ENCODE data around the gene KSR1. TPM values are rescaled to one million over a fixed set of nuclear protein-coding genes. Genes with fewer than 3 reads are reported as not detected.
"Not testable (repeated sequence)": the region's sequence is repeated elsewhere in the genome, so short reads cannot be mapped to it uniquely, and the experiment has no call there.

Gene KSR1
- total RNA-seq, 4 donors from 2014 or later = 10.4 to 17.7 (median 13.2) TPM

DNA sequence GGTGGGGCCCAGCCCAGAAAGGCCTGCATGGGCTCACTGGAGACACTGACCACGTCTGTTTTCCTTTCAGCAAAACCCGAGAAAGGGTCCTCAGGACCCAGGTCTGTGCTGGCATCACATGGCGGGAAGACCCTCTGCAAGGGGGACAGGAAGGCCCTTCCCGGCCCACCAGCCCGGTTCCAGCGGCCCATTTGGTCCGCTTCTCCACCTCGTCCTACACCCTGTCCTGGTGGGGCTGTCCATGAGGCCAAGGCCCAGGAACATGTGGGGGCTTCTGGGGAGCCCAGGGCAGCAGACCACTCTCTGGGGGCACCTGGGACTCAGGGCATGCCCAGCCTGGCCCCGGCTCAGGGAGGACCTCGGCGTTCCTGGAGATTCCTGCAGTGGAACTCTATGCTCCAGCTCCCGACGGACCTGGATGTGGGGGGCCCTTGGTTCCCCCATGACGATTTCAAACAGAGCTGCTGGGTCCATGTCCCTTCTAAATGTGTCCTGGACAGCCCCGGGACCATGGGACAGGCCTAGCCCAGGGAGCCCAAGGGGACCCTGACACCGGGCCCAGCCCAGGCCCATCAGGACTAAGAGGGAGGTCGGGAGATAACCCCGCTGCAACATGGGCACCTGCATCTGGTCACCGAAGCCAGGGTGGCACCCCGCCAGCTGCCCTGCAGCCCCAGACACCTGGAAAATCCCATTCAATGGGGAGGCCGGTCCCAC, 26.4 kb upstream of the KSR1 start:
- Histone ChIP-seq H3K4me3 (no peak overlapping the region), H3K27me3 (no peaks in the 10 kb centered on the region), H3K4me1 (no peaks in the 10 kb centered on the region), H3K36me3 (no peaks in the 10 kb centered on the region), H3K27ac (no peak overlapping the region), H3K9me3 (no peaks in the 10 kb centered on the region)
- intact Hi-C loops (cut with DNase I; ENCODE audit: low total_unique reads) (no loop called here), in situ Hi-C loops (cut with MboI; ENCODE audit: low sequenced_read_pairs in 4 of 4) (no loop called here)
- ATAC-seq (no peak), DNase-seq (no peak)
- TF ChIP-seq, protein P1, sequence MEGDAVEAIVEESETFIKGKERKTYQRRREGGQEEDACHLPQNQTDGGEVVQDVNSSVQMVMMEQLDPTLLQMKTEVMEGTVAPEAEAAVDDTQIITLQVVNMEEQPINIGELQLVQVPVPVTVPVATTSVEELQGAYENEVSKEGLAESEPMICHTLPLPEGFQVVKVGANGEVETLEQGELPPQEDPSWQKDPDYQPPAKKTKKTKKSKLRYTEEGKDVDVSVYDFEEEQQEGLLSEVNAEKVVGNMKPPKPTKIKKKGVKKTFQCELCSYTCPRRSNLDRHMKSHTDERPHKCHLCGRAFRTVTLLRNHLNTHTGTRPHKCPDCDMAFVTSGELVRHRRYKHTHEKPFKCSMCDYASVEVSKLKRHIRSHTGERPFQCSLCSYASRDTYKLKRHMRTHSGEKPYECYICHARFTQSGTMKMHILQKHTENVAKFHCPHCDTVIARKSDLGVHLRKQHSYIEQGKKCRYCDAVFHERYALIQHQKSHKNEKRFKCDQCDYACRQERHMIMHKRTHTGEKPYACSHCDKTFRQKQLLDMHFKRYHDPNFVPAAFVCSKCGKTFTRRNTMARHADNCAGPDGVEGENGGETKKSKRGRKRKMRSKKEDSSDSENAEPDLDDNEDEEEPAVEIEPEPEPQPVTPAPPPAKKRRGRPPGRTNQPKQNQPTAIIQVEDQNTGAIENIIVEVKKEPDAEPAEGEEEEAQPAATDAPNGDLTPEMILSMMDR (IDR thresholded peaks at IDR 0.05 in 4 of 5, conservative IDR thresholded peaks at IDR 0.05 in 1 of 5) = no peak

DNA sequence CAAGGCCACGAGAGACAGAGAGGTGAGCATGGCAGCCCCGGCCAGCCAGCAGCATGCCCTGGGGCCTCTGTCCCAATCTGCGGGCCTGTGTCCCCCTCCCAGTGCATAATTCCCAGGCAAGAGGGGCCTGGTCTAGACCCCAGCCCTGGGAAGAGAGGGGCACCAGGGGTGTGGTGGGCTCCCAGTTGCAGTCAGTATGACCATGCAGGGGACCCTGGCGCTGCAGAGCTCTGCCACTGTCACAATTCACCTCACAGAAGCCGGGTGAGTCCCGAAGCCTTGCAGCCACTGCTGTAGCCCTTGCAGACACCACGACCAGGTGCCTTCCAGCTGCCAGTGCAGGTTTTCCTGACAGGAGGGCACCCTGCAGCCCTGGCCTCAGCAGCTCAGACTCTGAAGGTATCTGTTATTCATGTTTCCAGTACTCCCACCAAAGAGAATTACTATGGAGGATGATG, 25.8 kb upstream of the KSR1 start:
- in situ Hi-C loops (cut with MboI; ENCODE audit: low sequenced_read_pairs in 4 of 4) = no loop called here
- DNase-seq (no peak), ATAC-seq (no peak)
- Histone ChIP-seq H3K4me3 (no peak overlapping the region), H3K27me3 (no peaks in the 10 kb centered on the region), H3K36me3 (no peaks in the 10 kb centered on the region), H3K27ac (no peak overlapping the region), H3K9me3 (no peaks in the 10 kb centered on the region), H3K4me1 (no peaks in the 10 kb centered on the region)
- intact Hi-C loops (cut with DNase I; ENCODE audit: low total_unique reads) = no loop called here
- no peak for TF ChIP-seq POLR2A (IDR thresholded peaks at IDR 0.05)
- TF ChIP-seq, protein P1 (IDR thresholded peaks at IDR 0.05 in 4 of 5, conservative IDR thresholded peaks at IDR 0.05 in 1 of 5) = no peak

DNA sequence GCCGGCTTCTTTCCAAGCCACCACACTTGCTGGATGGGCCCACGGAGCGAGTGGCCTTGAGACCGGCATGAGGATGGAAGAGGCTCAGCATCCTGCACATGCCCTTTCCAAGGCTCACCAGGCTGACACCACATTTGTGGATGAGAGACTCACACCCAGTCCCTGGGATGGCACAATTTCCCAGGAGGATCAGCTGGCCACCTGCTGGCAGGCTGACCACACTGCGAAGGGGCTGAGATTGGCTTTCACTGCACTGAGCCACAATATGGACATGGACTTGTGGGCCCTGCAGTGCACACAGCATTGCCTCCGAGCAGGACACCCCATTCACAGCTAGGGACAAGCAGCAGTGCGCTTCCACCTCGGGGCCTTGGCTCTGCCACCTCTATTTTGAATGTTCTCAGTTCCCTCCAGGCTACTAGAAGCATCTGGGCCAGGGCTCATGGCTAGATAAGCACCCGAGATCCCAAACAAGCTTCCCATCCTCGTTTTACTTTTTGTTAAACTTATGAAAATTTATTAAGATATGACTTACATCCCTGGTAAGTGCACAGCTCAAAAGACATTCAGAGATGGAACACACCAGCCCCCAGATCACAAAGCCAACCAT, 25.3 kb upstream of the KSR1 start:
- H3K27ac ChIP-seq = no peak overlapping the region

DNA sequence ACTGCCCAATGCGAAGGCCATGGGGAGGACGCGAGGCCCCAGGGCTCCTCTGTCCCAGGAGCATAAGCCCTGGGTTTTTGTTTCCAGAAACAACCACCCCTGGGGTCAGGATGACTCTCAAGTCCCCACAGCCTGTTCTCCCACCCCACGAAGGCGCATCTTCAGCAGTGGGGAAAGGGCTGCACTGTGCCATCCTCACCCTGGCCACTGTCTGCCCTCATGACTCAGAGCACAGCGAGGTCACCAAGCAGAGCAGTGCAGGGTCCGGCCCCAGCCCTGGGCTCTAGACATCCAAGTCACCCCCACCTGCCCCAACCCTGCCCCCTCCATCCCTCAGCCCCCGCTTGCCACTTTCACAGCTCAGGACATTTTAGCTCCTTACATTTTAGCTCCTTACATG, 22.7 kb upstream of the KSR1 start:
- ATAC-seq (no peak), DNase-seq (no peak)
- in situ Hi-C loops (cut with MboI; ENCODE audit: low sequenced_read_pairs in 4 of 4) = no loop called here
- Histone ChIP-seq H3K36me3 (no peaks in the 10 kb centered on the region), H3K27ac (no peak overlapping the region), H3K9me3 (no peaks in the 10 kb centered on the region), H3K27me3 (no peaks in the 10 kb centered on the region), H3K4me1 (no peaks in the 10 kb centered on the region), H3K4me3 (no peak overlapping the region)
- intact Hi-C loops (cut with DNase I; ENCODE audit: low total_unique reads) = no loop called here
- TF ChIP-seq, protein P1 (IDR thresholded peaks at IDR 0.05 in 4 of 5, conservative IDR thresholded peaks at IDR 0.05 in 1 of 5) = no peak
- no peak for TF ChIP-seq POLR2A (IDR thresholded peaks at IDR 0.05)

More for the DNA sequence above, 25.3 kb upstream of the KSR1 start:
- no peaks in the 10 kb centered on the region for H3K4me1 ChIP-seq
- H3K9me3 ChIP-seq = no peaks in the 10 kb centered on the region
- intact Hi-C loops (cut with DNase I; ENCODE audit: low total_unique reads) (no loop called here), in situ Hi-C loops (cut with MboI; ENCODE audit: low sequenced_read_pairs in 4 of 4) (no loop called here)
- no peaks in the 10 kb centered on the region for H3K36me3 ChIP-seq
- no peak overlapping the region for H3K4me3 ChIP-seq
- TF ChIP-seq, protein P1 (IDR thresholded peaks at IDR 0.05 in 4 of 5, conservative IDR thresholded peaks at IDR 0.05 in 1 of 5) = peak in 2 of 5 experiments; percentile 38 to 42
- no peak for TF ChIP-seq POLR2A (IDR thresholded peaks at IDR 0.05)
- H3K27me3 ChIP-seq = no peaks in the 10 kb centered on the region
- no peak for DNase-seq
- no peak for ATAC-seq

DNA sequence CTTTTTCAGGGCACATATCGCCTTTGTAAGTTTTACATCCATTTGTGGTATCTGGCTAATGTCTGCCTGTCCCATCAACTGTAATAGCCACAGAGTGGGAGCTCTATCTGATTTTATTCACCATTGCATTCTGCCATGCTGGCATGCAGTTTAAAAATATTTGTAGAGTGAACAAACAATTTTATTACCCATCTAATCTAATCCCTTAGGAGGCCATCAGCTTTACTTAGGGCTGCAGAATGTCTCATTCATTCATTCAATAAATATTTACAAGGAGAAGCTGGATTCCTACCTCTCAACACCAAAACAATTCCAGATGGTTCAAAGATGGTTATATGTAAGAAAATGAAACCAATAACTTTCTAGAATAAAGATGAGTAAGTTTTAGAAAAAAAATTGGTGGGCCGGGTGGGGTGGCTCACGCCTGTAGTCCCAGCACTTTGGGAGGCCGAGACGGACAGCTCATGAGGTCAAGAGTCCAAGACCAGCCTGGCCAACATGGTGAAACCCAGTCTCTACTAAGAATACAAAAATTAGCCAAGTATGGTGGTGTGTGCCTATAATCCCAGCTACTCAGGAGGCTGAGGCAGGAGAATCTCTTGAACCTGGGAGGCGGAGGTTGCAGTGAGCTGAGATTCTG, 20.7 kb upstream of the KSR1 start:
- ATAC-seq; H3K4me1 ChIP-seq; H3K36me3 ChIP-seq; H3K4me3 ChIP-seq; DNase-seq; H3K27ac ChIP-seq; intact Hi-C loops (cut with DNase I; ENCODE audit: low total_unique reads); H3K9me3 ChIP-seq; H3K27me3 ChIP-seq; in situ Hi-C loops (cut with MboI; ENCODE audit: low sequenced_read_pairs in 4 of 4): not testable (repeated sequence)

Data from gastrocnemius medialis (tissue), 4 donors.